NB4 (cell line): ENCODE data around the gene INSC.

ENCODE experiments used
- DNase-seq: peaks from one replicate; pipeline ENCODE4 v3.0.0; 2010; ENCODE audit warnings: low read depth
- H3K4me3 ChIP-seq: one replicate; pipeline ENCODE4 v1.5.1; 2011; ENCODE audit warnings: mild to moderate bottlenecking, low read depth, low read length, moderate library complexity
- MYC ChIP-seq: IDR thresholded peaks from 2 replicates; pipeline ENCODE4 v1.6.1; 2011; ENCODE audit warnings: low read depth, low read length
- POLR2A ChIP-seq: IDR thresholded peaks from 2 replicates; pipeline ENCODE4 v1.6.1; 2011; ENCODE audit warnings: mild to moderate bottlenecking; ENCODE audit not compliant: insufficient read length; ENCODE audit errors: extremely low read depth
- TF ChIP-seq, protein P1 (sequence below): IDR thresholded peaks from one replicate; pipeline ENCODE4 v1.5.1; 2012; ENCODE audit warnings: low read depth, low read length
- TF ChIP-seq, protein P2 (sequence below): IDR thresholded peaks from 2 replicates; pipeline ENCODE4 v1.6.1; 2011; ENCODE audit warnings: low read depth, low read length

INSC gene

DNA sequence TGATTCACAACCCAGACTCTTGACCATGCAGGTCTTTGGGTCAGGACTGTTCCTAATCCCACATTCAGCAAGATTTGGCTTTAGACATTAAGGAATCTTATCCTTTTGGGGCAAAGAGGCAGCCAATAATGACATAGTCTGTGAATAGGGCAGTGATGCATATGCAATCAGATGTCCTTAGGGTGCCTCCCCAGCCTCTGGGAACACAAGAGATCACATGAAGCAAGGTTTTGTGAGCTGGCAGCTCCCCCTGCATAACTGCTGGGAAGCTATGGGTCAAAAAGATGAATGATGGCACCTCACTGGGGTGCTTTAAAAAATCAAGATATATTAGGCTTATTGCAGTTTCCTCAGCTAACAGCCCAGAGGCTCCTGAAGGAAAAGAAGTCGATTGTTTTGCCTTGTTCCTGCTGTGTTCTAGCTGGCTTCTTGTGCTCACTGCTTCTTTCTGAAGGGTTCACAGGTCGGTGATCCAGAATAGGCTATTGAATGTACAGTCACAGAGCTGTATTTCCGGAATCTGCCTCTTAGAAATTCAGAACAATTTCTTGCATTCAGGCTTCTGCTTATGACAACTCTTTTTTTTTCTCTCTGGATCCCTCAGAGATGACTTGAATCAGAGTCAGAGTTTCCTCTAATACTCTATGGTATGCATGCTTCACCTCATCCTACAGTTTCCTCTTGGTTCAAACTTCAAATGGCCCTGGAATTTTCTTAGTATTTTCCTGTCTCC is 31.7 kb downstream of the INSC start:
- no peak for DNase-seq
- TF ChIP-seq, protein P1, sequence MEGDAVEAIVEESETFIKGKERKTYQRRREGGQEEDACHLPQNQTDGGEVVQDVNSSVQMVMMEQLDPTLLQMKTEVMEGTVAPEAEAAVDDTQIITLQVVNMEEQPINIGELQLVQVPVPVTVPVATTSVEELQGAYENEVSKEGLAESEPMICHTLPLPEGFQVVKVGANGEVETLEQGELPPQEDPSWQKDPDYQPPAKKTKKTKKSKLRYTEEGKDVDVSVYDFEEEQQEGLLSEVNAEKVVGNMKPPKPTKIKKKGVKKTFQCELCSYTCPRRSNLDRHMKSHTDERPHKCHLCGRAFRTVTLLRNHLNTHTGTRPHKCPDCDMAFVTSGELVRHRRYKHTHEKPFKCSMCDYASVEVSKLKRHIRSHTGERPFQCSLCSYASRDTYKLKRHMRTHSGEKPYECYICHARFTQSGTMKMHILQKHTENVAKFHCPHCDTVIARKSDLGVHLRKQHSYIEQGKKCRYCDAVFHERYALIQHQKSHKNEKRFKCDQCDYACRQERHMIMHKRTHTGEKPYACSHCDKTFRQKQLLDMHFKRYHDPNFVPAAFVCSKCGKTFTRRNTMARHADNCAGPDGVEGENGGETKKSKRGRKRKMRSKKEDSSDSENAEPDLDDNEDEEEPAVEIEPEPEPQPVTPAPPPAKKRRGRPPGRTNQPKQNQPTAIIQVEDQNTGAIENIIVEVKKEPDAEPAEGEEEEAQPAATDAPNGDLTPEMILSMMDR: no peak
- TF ChIP-seq MYC (no peak), POLR2A (no peak)
- TF ChIP-seq, protein P2, sequence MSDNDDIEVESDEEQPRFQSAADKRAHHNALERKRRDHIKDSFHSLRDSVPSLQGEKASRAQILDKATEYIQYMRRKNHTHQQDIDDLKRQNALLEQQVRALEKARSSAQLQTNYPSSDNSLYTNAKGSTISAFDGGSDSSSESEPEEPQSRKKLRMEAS: no peak
- no peak overlapping the region for H3K4me3 ChIP-seq

DNA sequence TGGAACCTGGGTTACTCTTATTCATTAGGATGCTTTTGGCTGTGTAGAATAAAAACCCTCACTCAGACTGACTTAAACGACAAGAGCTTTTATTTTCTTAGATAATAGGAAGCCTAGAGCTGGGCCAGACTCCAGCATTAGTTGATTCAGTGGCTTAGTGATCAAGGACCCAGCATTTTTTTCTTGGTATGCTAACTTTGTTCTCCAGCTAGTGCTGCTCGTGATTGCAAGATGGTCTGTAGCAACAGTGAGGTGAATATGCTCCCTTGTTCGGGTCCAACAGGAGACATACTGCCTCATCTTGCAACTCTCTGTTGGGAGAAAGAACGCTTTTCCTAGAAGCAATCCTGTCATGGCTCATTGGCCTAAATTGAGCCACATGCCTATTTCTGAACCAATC is 33.4 kb downstream of the INSC start:
- TF ChIP-seq, protein P2: no peak
- no peak for DNase-seq
- H3K4me3 ChIP-seq: no peak overlapping the region

DNA sequence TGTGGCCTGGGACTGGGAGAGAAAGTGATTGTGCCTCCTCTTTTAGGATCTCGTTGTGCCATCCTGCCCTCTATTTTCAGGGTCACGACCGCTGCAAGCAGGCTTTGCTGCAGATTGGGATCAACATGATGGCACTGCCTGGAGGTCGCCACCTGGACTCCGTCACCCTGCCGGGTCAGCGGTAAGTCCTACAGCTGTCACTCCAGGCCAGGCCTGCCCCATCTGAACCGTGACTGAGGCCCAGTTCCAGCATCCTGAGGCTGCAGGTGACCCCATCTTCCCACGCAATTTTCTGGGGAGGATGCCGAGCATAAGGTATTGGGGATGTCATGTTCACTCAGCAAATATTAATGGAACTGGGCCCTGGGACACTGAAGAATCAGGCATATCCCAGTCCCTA is 34.3 kb downstream of the INSC start:
- TF ChIP-seq POLR2A (no peak), MYC (no peak)
- TF ChIP-seq, protein P1: no peak
- TF ChIP-seq, protein P2: no peak

DNA sequence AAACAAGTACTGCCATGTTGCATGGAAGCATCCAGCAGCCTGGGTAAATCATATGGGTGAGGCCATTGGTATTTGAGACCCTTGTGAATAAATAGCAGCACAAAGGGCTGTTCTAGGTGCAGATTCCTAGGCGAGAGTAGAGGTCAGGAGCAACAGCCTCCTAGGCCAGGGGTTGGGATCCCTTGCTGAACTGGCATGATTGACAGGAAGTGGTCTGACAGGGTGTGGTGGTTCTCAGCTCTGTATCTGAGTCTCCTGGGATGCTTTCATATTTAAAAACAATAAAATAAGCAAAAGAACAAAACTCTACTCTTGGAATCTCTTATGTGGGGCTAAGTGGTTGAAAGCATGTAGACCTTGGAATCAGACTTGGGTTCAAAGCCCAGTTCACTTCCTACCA is 35.8 kb downstream of the INSC start:
- no peak overlapping the region for H3K4me3 ChIP-seq
- DNase-seq: no peak
- no peak for TF ChIP-seq MYC
- TF ChIP-seq, protein P2: no peak
- TF ChIP-seq, protein P1: no peak
- TF ChIP-seq POLR2A: no peak

More for the DNA sequence above, 34.3 kb downstream of the INSC start:
- no peak overlapping the region for H3K4me3 ChIP-seq
- DNase-seq: no peak

DNA sequence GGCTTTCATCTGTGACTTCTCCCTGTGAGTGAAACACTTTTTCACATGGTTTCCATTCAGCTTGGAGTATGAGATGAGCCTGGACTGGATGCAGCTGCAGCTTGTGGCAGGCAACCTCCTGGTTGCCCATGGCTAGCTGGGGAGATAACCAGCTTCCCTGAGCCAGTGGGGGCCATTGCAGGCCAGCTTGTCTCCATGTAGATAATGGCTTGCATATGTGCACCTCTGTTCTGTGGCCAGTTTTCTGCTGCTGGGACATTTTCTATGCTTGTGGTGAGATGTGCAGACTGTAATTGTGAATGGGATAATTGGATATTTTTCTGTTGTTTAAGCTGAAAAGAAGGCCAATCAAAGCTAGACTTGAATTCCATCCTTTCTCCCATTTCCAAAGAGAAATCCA is 38.5 kb downstream of the INSC start:
- TF ChIP-seq MYC: no peak
- no peak for TF ChIP-seq POLR2A
- no peak for DNase-seq
- no peak overlapping the region for H3K4me3 ChIP-seq

DNA sequence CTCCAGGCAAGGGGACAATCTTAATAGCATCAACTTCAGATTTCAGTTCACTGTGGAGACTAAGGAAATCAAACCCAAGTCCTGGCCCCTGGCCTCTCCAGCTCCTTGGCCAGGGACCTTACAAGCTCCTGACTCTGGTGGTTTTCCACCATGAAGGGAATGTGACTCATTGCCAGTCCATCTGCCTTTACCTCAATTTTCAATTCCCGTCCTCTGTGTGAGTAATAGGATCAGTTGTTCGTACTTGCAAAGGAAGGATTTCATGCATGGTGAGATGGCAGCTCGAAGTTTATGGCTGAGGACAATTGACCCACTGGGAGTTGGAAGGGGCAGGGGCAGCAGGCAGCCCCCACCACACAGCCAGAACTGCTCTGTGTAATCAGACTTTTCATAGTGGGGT is 42.5 kb downstream of the INSC start:
- DNase-seq: no peak
- no peak overlapping the region for H3K4me3 ChIP-seq
- no peak for TF ChIP-seq POLR2A
- TF ChIP-seq, protein P1: no peak
- TF ChIP-seq, protein P2: no peak
- TF ChIP-seq MYC: no peak
